ENCODE data around the gene ZNF615.
A peak's percentile ranks its signal among the peaks of the same experiment; 100 is the strongest.
"Not testable (repeated sequence)": the region's sequence is repeated elsewhere in the genome, so short reads cannot be mapped to it uniquely, and the experiment has no call there.

ZNF615 gene

GRCh38 chr19:52028027-52028779, 20.2 kb upstream of the ZNF615 start, which contains the start of gene ZNF614:
Gene ZNF614 (minus strand): TSS chr19:52028379. CDS start chr19:52025745, 2,634 bp downstream.
- Histone ChIP-seq H4K91ac (ENCODE audit: low read depth, low read length, poor library complexity) (no peak within 1 kb of the TSS), H3K9me3 (replicated peaks in 1 of 2; ENCODE audit: control insufficient read depth in 2 of 2, insufficient read depth in 1 of 2, low read depth in 1 of 2, low read length in 2 of 2) (peaks cover 8 to 80% of the 10 kb centered on the region in 2 donors), H2BK120ac (ENCODE audit: low read depth, low read length) (no peak within 1 kb of the TSS), H3K4me3 (ENCODE audit: low read length in 2 of 2) (peak within 1 kb of the TSS; percentile 84 to 99), H3K14ac (ENCODE audit: low read length) (peak within 1 kb of the TSS; percentile 4), H3K4me1 (ENCODE audit: control insufficient read depth in 2 of 2, insufficient read depth in 1 of 2, low read depth in 1 of 2, low read length in 2 of 2) (no peaks in the 10 kb centered on the region), H3K18ac (ENCODE audit: low read length) (peak within 1 kb of the TSS; percentile 96), H4K8ac (ENCODE audit: low read depth, low read length) (no peak within 1 kb of the TSS), H3K27me3 (ENCODE audit: control insufficient read depth in 3 of 3, insufficient read depth in 3 of 3, low read depth in 1 of 3, low read length in 3 of 3) (no peaks in the 10 kb centered on the region), H3K9ac (ENCODE audit: low read depth, low read length, poor library complexity) (peak within 1 kb of the TSS; percentile 90), H3K79me1 (ENCODE audit: low read depth, low read length) (peaks cover 2% of the 10 kb centered on the region), H3K23ac (ENCODE audit: low read depth, low read length, poor library complexity) (peak within 1 kb of the TSS; percentile 38), H2AK5ac (ENCODE audit: low read depth, low read length) (peak within 1 kb of the TSS; percentile 67), H2BK15ac (ENCODE audit: low read length) (no peak within 1 kb of the TSS), H2AFZ (ENCODE audit: low read length) (peak within 1 kb of the TSS; percentile 95), H2BK5ac (ENCODE audit: low read length) (peak within 1 kb of the TSS; percentile 76), H3K4me2 (ENCODE audit: insufficient read depth, low read length, poor library complexity, severe bottlenecking) (peak within 1 kb of the TSS; percentile 65), H3K36me3 (replicated peaks in 1 of 2; ENCODE audit: control insufficient read depth in 2 of 2, insufficient read depth in 2 of 2, low read length in 2 of 2) (peaks cover 16 to 54% of the 10 kb centered on the region in 2 donors), H3K27ac (replicated peaks; ENCODE audit: low read length) (peak within 1 kb of the TSS; percentile 88), H2BK12ac (ENCODE audit: low read length) (no peak within 1 kb of the TSS), H3K4ac (ENCODE audit: low read length) (no peak within 1 kb of the TSS)
- no CpG with 5 or more reads among the region's 53 CpGs for WGBS, 2 donors (ENCODE audit: extremely low coverage in 2 of 2, insufficient read length in 2 of 2, insufficient replicate concordance in 1 of 2)
- peak; percentile 79 for DNase-seq (ENCODE audit: low spot score)

GRCh38 chr19:52026255-52026990, 18.4 kb upstream of the ZNF615 start:
- peaks cover 16 to 51% of the 10 kb centered on the region in 2 donors for H3K36me3 ChIP-seq (replicated peaks in 1 of 2; ENCODE audit: control insufficient read depth in 2 of 2, insufficient read depth in 2 of 2, low read length in 2 of 2)
- H3K4me2 ChIP-seq (ENCODE audit: insufficient read depth, low read length, poor library complexity, severe bottlenecking); H4K8ac ChIP-seq (ENCODE audit: low read depth, low read length); H3K4me3 ChIP-seq (ENCODE audit: low read length in 2 of 2); H3K23ac ChIP-seq (ENCODE audit: low read depth, low read length, poor library complexity); H3K14ac ChIP-seq (ENCODE audit: low read length); H2AK5ac ChIP-seq (ENCODE audit: low read depth, low read length); H3K4me1 ChIP-seq (ENCODE audit: control insufficient read depth in 2 of 2, insufficient read depth in 1 of 2, low read depth in 1 of 2, low read length in 2 of 2); H2AFZ ChIP-seq (ENCODE audit: low read length); H3K79me1 ChIP-seq (ENCODE audit: low read depth, low read length); H2BK5ac ChIP-seq (ENCODE audit: low read length); H2BK15ac ChIP-seq (ENCODE audit: low read length); H3K4ac ChIP-seq (ENCODE audit: low read length); H3K27ac ChIP-seq (replicated peaks; ENCODE audit: low read length); H2BK12ac ChIP-seq (ENCODE audit: low read length); H3K9ac ChIP-seq (ENCODE audit: low read depth, low read length, poor library complexity); H3K27me3 ChIP-seq (ENCODE audit: control insufficient read depth in 3 of 3, insufficient read depth in 3 of 3, low read depth in 1 of 3, low read length in 3 of 3); DNase-seq (ENCODE audit: low spot score); H3K18ac ChIP-seq (ENCODE audit: low read length); H2BK120ac ChIP-seq (ENCODE audit: low read depth, low read length); H4K91ac ChIP-seq (ENCODE audit: low read depth, low read length, poor library complexity): not testable (repeated sequence)
- no CpG with 5 or more reads among the region's 15 CpGs for WGBS, 2 donors (ENCODE audit: extremely low coverage in 2 of 2, insufficient read length in 2 of 2, insufficient replicate concordance in 1 of 2)
- H3K9me3 ChIP-seq (replicated peaks in 1 of 2; ENCODE audit: control insufficient read depth in 2 of 2, insufficient read depth in 1 of 2, low read depth in 1 of 2, low read length in 2 of 2): peaks cover 12 to 76% of the 10 kb centered on the region in 2 donors

- not testable (repeated sequence) for H3K23ac ChIP-seq (ENCODE audit: low read depth, low read length, poor library complexity); H3K79me1 ChIP-seq (ENCODE audit: low read depth, low read length); DNase-seq (ENCODE audit: low spot score); H4K91ac ChIP-seq (ENCODE audit: low read depth, low read length, poor library complexity); H3K4me2 ChIP-seq (ENCODE audit: insufficient read depth, low read length, poor library complexity, severe bottlenecking); H3K9ac ChIP-seq (ENCODE audit: low read depth, low read length, poor library complexity); H2BK15ac ChIP-seq (ENCODE audit: low read length); H2BK12ac ChIP-seq (ENCODE audit: low read length); H3K18ac ChIP-seq (ENCODE audit: low read length); H3K4me3 ChIP-seq (ENCODE audit: low read length in 2 of 2); H2AFZ ChIP-seq (ENCODE audit: low read length); H2BK120ac ChIP-seq (ENCODE audit: low read depth, low read length); H3K4me1 ChIP-seq (ENCODE audit: control insufficient read depth in 2 of 2, insufficient read depth in 1 of 2, low read depth in 1 of 2, low read length in 2 of 2); H3K4ac ChIP-seq (ENCODE audit: low read length); H3K14ac ChIP-seq (ENCODE audit: low read length); H2AK5ac ChIP-seq (ENCODE audit: low read depth, low read length); H2BK5ac ChIP-seq (ENCODE audit: low read length); H4K8ac ChIP-seq (ENCODE audit: low read depth, low read length); H3K27ac ChIP-seq (replicated peaks; ENCODE audit: low read length); H3K27me3 ChIP-seq (ENCODE audit: control insufficient read depth in 3 of 3, insufficient read depth in 3 of 3, low read depth in 1 of 3, low read length in 3 of 3)
- H3K36me3 ChIP-seq (replicated peaks in 1 of 2; ENCODE audit: control insufficient read depth in 2 of 2, insufficient read depth in 2 of 2, low read length in 2 of 2): peaks cover 21 to 65% of the 10 kb centered on the region in 2 donors
- H3K9me3 ChIP-seq (replicated peaks in 1 of 2; ENCODE audit: control insufficient read depth in 2 of 2, insufficient read depth in 1 of 2, low read depth in 1 of 2, low read length in 2 of 2): peaks cover 9 to 76% of the 10 kb centered on the region in 2 donors
- no CpG with 5 or more reads among the region's 4 CpGs for WGBS, 2 donors (ENCODE audit: extremely low coverage in 2 of 2, insufficient read length in 2 of 2, insufficient replicate concordance in 1 of 2)
Measured at GRCh38 chr19:52024478-52024877, 16.5 kb upstream of the ZNF615 start.

GRCh38 chr19:52022193-52022592, 14.2 kb upstream of the ZNF615 start:
- Histone ChIP-seq H3K23ac (ENCODE audit: low read depth, low read length, poor library complexity) (no peak overlapping the region), H3K4ac (ENCODE audit: low read length) (no peak overlapping the region), H3K14ac (ENCODE audit: low read length) (no peak overlapping the region), H3K79me1 (ENCODE audit: low read depth, low read length) (no peaks in the 10 kb centered on the region), H3K27me3 (ENCODE audit: control insufficient read depth in 3 of 3, insufficient read depth in 3 of 3, low read depth in 1 of 3, low read length in 3 of 3) (no peaks in the 10 kb centered on the region), H3K9ac (ENCODE audit: low read depth, low read length, poor library complexity) (no peak overlapping the region), H2AK5ac (ENCODE audit: low read depth, low read length) (no peak overlapping the region), H2BK12ac (ENCODE audit: low read length) (no peak overlapping the region), H3K18ac (ENCODE audit: low read length) (no peak overlapping the region), H3K4me2 (ENCODE audit: insufficient read depth, low read length, poor library complexity, severe bottlenecking) (no peak overlapping the region), H3K36me3 (replicated peaks in 1 of 2; ENCODE audit: control insufficient read depth in 2 of 2, insufficient read depth in 2 of 2, low read length in 2 of 2) (peaks cover 27 to 88% of the 10 kb centered on the region in 2 donors), H3K4me3 (ENCODE audit: low read length in 2 of 2) (no peak overlapping the region), H2BK5ac (ENCODE audit: low read length) (no peak overlapping the region), H3K9me3 (replicated peaks in 1 of 2; ENCODE audit: control insufficient read depth in 2 of 2, insufficient read depth in 1 of 2, low read depth in 1 of 2, low read length in 2 of 2) (peaks cover 12 to 93% of the 10 kb centered on the region in 2 donors), H3K4me1 (ENCODE audit: control insufficient read depth in 2 of 2, insufficient read depth in 1 of 2, low read depth in 1 of 2, low read length in 2 of 2) (no peaks in the 10 kb centered on the region), H4K91ac (ENCODE audit: low read depth, low read length, poor library complexity) (no peak overlapping the region), H2BK15ac (ENCODE audit: low read length) (no peak overlapping the region), H2BK120ac (ENCODE audit: low read depth, low read length) (no peak overlapping the region), H4K8ac (ENCODE audit: low read depth, low read length) (no peak overlapping the region), H2AFZ (ENCODE audit: low read length) (no peak overlapping the region), H3K27ac (replicated peaks; ENCODE audit: low read length) (no peak overlapping the region)
- no peak for DNase-seq (ENCODE audit: low spot score)
- WGBS, 2 donors (ENCODE audit: extremely low coverage in 2 of 2, insufficient read length in 2 of 2, insufficient replicate concordance in 1 of 2): no CpG with 5 or more reads among the region's 15 CpGs
